HCT116 (cell line): ENCODE results near the gene OBSL1.

ENCODE experiments used
- EZH2 ChIP-seq: fragments of 200-600 bp; sonication (generic); IDR thresholded peaks from 2 replicates; pipeline ENCODE4 v1.6.1; 2017; ENCODE audit warnings: antibody characterized with exemption, mixed run types
- POLR2AphosphoS5 ChIP-seq: IDR thresholded peaks from 2 replicates; pipeline ENCODE4 v1.6.1; 2011; ENCODE audit warnings: mild to moderate bottlenecking, low read depth, low read length, moderate library complexity
- ZNF274 ChIP-seq: fragments of 200-500 bp; sonication (Bioruptor generic); IDR thresholded peaks from 2 replicates; pipeline ENCODE4 v1.6.1; 2014; ENCODE audit warnings: mild to moderate bottlenecking, low read depth, low read length, inconsistent platforms
- TF ChIP-seq, protein P1 (sequence below), 3 experiments: fragments of 200-600 bp in 1 of 3; sonication (generic) in 1 of 3; IDR thresholded peaks in 2 of 3; conservative IDR thresholded peaks in 1 of 3; 2 replicates each; pipeline ENCODE4 v1.5.1; 2012 to 2017; ENCODE audit warnings: low read depth in 2 of 3, low read length in 2 of 3, antibody characterized with exemption in 1 of 3, borderline replicate concordance in 1 of 3, control low read depth in 1 of 3, mild to moderate bottlenecking in 1 of 3, mixed read lengths in 1 of 3, mixed run types in 1 of 3, moderate library complexity in 1 of 3; ENCODE audit not compliant: insufficient read depth in 1 of 3
- TF ChIP-seq, protein P2 (sequence below): IDR thresholded peaks from 2 replicates; pipeline ENCODE4 v1.6.1; 2012; ENCODE audit warnings: low read depth
- TF ChIP-seq, protein P3 (sequence below): IDR thresholded peaks from 2 replicates; pipeline ENCODE4 v1.6.1; 2011; ENCODE audit warnings: mild to moderate bottlenecking, low read length, moderate library complexity; ENCODE audit not compliant: insufficient replicate concordance; ENCODE audit errors: extremely low read depth
- TF ChIP-seq, protein P4 (sequence below): IDR thresholded peaks from 2 replicates; pipeline ENCODE4 v1.6.1; 2012

DNA sequence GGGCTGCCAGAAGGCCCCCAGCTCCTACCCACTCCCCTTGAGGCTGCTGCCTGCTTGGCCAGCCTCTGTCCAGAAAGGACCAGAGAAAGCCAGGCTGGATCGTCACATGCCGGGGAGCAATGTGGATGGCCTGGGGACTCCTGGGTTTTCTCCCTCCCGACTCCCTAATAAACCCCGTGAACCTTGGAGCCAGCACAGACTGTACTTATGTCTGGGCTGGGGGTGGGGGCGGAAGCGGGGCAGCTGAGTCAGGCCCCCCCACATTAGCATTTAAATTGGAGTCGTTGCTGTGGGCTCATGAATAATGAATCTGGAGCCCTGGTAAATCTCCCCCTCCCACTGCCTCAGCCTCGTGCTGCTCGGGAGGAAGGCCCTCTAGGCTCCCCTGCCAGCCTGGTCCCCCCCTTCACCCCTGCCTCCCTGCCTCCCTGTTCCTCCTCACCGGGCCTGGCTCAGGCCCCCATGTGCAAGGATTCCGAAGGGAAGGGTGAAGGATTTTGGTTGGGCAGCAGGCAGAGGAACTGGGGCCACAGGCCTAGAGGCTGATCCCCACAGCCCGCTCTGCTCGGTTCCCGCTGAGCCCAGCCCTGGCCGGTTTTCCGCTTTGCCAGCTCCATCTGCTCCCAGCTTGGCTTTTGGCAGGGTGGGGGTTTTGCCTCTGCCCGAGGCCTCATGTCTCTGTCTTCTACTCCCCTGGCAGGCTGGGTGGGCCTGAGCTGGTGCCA, 64.4 kb downstream of the OBSL1 start:
- TF ChIP-seq, protein P1, sequence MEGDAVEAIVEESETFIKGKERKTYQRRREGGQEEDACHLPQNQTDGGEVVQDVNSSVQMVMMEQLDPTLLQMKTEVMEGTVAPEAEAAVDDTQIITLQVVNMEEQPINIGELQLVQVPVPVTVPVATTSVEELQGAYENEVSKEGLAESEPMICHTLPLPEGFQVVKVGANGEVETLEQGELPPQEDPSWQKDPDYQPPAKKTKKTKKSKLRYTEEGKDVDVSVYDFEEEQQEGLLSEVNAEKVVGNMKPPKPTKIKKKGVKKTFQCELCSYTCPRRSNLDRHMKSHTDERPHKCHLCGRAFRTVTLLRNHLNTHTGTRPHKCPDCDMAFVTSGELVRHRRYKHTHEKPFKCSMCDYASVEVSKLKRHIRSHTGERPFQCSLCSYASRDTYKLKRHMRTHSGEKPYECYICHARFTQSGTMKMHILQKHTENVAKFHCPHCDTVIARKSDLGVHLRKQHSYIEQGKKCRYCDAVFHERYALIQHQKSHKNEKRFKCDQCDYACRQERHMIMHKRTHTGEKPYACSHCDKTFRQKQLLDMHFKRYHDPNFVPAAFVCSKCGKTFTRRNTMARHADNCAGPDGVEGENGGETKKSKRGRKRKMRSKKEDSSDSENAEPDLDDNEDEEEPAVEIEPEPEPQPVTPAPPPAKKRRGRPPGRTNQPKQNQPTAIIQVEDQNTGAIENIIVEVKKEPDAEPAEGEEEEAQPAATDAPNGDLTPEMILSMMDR (IDR thresholded peaks at IDR 0.05 in 2 of 3, conservative IDR thresholded peaks at IDR 0.05 in 1 of 3; ENCODE audit: borderline replicate concordance in 1 of 3, insufficient read depth in 1 of 3, low read depth in 2 of 3, low read length in 2 of 3): no peak
- TF ChIP-seq, protein P2, sequence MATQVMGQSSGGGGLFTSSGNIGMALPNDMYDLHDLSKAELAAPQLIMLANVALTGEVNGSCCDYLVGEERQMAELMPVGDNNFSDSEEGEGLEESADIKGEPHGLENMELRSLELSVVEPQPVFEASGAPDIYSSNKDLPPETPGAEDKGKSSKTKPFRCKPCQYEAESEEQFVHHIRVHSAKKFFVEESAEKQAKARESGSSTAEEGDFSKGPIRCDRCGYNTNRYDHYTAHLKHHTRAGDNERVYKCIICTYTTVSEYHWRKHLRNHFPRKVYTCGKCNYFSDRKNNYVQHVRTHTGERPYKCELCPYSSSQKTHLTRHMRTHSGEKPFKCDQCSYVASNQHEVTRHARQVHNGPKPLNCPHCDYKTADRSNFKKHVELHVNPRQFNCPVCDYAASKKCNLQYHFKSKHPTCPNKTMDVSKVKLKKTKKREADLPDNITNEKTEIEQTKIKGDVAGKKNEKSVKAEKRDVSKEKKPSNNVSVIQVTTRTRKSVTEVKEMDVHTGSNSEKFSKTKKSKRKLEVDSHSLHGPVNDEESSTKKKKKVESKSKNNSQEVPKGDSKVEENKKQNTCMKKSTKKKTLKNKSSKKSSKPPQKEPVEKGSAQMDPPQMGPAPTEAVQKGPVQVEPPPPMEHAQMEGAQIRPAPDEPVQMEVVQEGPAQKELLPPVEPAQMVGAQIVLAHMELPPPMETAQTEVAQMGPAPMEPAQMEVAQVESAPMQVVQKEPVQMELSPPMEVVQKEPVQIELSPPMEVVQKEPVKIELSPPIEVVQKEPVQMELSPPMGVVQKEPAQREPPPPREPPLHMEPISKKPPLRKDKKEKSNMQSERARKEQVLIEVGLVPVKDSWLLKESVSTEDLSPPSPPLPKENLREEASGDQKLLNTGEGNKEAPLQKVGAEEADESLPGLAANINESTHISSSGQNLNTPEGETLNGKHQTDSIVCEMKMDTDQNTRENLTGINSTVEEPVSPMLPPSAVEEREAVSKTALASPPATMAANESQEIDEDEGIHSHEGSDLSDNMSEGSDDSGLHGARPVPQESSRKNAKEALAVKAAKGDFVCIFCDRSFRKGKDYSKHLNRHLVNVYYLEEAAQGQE: no peak
- TF ChIP-seq POLR2AphosphoS5: no peak
- TF ChIP-seq EZH2: no peak
- TF ChIP-seq ZNF274: no peak
- TF ChIP-seq, protein P3, sequence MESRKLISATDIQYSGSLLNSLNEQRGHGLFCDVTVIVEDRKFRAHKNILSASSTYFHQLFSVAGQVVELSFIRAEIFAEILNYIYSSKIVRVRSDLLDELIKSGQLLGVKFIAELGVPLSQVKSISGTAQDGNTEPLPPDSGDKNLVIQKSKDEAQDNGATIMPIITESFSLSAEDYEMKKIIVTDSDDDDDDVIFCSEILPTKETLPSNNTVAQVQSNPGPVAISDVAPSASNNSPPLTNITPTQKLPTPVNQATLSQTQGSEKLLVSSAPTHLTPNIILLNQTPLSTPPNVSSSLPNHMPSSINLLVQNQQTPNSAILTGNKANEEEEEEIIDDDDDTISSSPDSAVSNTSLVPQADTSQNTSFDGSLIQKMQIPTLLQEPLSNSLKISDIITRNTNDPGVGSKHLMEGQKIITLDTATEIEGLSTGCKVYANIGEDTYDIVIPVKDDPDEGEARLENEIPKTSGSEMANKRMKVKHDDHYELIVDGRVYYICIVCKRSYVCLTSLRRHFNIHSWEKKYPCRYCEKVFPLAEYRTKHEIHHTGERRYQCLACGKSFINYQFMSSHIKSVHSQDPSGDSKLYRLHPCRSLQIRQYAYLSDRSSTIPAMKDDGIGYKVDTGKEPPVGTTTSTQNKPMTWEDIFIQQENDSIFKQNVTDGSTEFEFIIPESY: no peak
- TF ChIP-seq, protein P4, sequence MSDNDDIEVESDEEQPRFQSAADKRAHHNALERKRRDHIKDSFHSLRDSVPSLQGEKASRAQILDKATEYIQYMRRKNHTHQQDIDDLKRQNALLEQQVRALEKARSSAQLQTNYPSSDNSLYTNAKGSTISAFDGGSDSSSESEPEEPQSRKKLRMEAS: no peak
